Measurements from ENCODE around the gene CTSF.
"Not testable (repeated sequence)": the region's sequence is repeated elsewhere in the genome, so short reads cannot be mapped to it uniquely, and the experiment has no call there.

The CTSF gene

GRCh38 chr11:66568124-66568916 lies at the start of gene CTSF:
CTSF (minus strand) TSS chr11:66568606; CDS start chr11:66568486, 120 bp downstream.
- Mint-ChIP-seq H3K27ac (peak within 1 kb of the TSS; percentile 60), H3K4me3 (peak within 1 kb of the TSS; percentile 77), H3K36me3 (ENCODE audit: low read depth) (no peaks in the 10 kb centered on the region), H3K9me3 (no peaks in the 10 kb centered on the region), H3K4me1 (peaks cover 12% of the 10 kb centered on the region), H3K27me3 (peaks cover 6% of the 10 kb centered on the region)
- DNase-seq (peak; percentile 76), ATAC-seq (peak; percentile 88)

GRCh38 chr11:66617155-66617834 lies 48.9 kb upstream of the CTSF start:
- peaks cover 52% of the 10 kb centered on the region for H3K4me1 Mint-ChIP-seq
- H3K9me3 Mint-ChIP-seq, result no peaks in the 10 kb centered on the region
- H3K4me3 Mint-ChIP-seq, result peak overlapping the region; percentile 89
- H3K27me3 Mint-ChIP-seq, result no peaks in the 10 kb centered on the region
- peaks cover 56% of the 10 kb centered on the region for H3K36me3 Mint-ChIP-seq (ENCODE audit: low read depth)
- H3K27ac Mint-ChIP-seq, result peak overlapping the region; percentile 98
- ATAC-seq (no peak), DNase-seq (no peak)

DNA sequence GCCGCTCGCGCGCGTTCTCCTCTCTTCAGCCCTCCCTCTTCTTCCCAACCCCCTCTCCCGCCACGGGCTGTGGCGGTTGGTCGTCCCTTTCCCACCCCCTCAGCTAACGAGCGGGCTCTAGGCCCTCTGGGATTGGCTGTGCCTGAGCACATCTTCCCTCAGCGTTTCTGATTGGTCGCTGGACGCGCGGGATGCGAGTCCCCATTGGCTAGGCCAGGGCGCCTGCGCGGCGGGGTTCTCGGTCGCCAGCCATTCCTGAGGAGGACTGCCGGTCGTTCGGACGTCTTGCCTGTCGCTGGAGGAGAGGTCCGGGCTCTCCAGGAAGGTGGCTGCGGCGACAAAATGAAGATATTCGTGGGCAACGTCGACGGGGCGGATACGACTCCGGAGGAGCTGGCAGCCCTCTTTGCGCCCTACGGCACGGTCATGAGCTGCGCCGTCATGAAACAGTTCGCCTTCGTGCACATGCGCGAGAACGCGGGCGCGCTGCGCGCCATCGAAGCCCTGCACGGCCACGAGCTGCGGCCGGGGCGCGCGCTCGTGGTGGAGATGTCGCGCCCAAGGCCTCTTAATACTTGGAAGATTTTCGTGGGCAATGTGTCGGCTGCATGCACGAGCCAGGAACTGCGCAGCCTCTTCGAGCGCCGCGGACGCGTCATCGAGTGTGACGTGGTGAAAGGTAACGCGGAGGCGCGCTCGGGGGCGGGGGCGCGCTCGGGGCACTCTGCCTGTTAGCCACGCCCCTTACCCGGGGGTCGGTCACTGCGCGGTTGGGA lies 48.2 kb upstream of the CTSF start, which contains the start of gene RBM14:
RBM14 (plus strand) TSS at position 252 of the 776 bp plus-strand sequence; CDS start at position 343, 91 bp downstream.
- Mint-ChIP-seq H3K4me1 (peaks cover 47% of the 10 kb centered on the region), H3K9me3 (no peaks in the 10 kb centered on the region), H3K27me3 (no peaks in the 10 kb centered on the region), H3K27ac (peak within 1 kb of the TSS; percentile 98), H3K4me3 (peak within 1 kb of the TSS; percentile 89), H3K36me3 (ENCODE audit: low read depth) (peaks cover 51% of the 10 kb centered on the region)
- DNase-seq (peak; percentile 98), ATAC-seq (peak; percentile 97)

- Mint-ChIP-seq H3K4me1 (peaks cover 40% of the 10 kb centered on the region), H3K27ac (no peak overlapping the region), H3K27me3 (no peaks in the 10 kb centered on the region), H3K4me3 (no peak overlapping the region), H3K36me3 (ENCODE audit: low read depth) (peaks cover 33% of the 10 kb centered on the region), H3K9me3 (no peaks in the 10 kb centered on the region)
- ATAC-seq, result no peak
- DNase-seq, result no peak
Measured at GRCh38 chr11:66614073-66614472, 45.7 kb upstream of the CTSF start.

DNA sequence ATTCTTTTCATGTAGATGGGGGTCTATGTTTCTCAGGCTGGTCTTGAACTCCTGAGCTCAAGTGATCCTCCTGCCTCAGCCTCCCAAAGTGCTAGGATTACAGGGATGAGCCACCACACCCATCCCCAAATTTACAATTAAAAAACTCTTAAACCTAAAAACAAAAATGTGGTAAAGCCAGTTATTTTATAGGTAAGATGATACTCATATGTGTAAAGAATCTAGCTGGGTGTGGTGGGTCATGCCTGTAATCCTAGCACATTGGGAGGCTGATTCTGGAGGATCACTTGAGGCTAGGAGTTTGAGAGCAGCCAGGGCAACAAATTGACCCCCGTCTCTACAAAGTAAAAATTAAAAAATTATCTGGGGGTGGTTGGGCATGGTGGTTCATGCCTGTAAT lies 44.1 kb upstream of the CTSF start:
- ATAC-seq (no peak), DNase-seq (no peak)
- Mint-ChIP-seq H3K4me3 (no peak overlapping the region), H3K36me3 (ENCODE audit: low read depth) (peaks cover 17% of the 10 kb centered on the region), H3K9me3 (no peaks in the 10 kb centered on the region), H3K27ac (no peak overlapping the region), H3K4me1 (peaks cover 31% of the 10 kb centered on the region), H3K27me3 (no peaks in the 10 kb centered on the region)

DNA sequence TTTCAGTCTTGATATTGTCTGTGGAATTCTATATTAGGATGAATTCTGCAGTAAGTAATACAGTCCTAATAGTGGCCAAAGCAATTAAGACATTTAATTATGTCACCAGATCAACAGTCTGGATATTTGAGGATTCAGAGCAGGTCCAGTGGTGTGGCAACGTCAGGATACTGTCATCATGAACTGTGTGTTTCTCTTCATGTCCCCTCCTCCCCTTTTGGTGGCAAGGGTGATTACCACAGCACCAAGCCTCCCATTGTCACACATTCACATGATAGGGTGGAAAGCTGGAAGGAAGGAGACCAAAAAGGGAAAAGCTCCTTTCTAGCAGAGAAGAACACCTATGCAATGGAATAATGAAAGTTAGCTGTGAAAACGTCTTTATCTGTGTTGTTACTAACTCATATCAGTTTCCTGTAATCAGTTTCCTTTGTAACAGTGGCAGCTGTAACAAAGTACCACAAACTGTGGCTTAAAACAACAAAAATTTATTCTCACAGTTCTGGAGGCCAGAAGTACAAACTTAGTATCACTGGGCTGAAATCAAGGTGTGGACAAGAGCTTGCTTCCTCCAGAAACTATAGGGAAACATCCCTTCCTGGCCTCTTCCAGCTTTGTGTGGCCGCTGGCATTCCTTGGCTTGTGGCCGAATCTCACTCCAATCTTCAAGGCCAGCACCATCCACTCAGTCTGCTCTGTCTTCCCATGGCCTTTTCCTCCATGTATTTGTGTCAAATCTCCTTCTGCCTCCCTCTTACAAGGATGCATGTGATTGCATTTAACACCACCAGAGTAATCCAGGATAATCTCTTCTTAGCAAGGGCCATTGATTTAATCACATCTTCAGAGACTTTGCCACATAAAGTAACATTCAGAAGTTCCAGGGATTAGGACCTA lies 41.6 kb upstream of the CTSF start:
- Mint-ChIP-seq H3K4me3 (no peak overlapping the region), H3K36me3 (ENCODE audit: low read depth) (peaks cover 2% of the 10 kb centered on the region), H3K9me3 (no peaks in the 10 kb centered on the region), H3K27me3 (no peaks in the 10 kb centered on the region), H3K4me1 (peaks cover 18% of the 10 kb centered on the region), H3K27ac (no peak overlapping the region)
- ATAC-seq (no peak), DNase-seq (no peak)

- Mint-ChIP-seq H3K27me3 (no peaks in the 10 kb centered on the region), H3K4me1 (peaks cover 18% of the 10 kb centered on the region), H3K9me3 (no peaks in the 10 kb centered on the region), H3K36me3 (ENCODE audit: low read depth) (peaks cover 4% of the 10 kb centered on the region), H3K27ac (no peak overlapping the region), H3K4me3 (no peak overlapping the region)
- no peak for ATAC-seq
- no peak for DNase-seq
Measured at GRCh38 chr11:66607126-66607834, 38.9 kb upstream of the CTSF start.

DNA sequence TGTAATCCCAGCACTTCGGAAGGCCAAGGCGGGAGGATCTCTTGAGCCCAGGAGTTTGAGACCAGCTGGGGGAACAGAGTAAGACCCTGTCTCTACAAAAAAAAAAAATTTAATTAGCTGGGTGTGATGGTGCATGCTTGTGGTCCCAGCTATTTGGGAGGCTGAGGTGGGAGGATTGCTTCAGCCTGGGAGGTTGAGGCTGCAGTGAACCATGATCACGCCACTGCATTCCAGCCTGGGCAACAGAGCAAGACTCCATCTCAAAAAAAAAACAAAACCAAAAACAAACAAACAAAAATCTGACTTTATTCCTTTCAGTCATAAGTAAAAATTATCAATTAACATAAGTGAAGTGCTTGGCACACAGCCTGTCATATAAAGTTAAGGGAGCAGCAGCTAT lies 38.2 kb upstream of the CTSF start:
- H3K27ac Mint-ChIP-seq; DNase-seq; H3K4me3 Mint-ChIP-seq; H3K9me3 Mint-ChIP-seq; ATAC-seq; H3K36me3 Mint-ChIP-seq (ENCODE audit: low read depth); H3K27me3 Mint-ChIP-seq: not testable (repeated sequence)
- peaks cover 16% of the 10 kb centered on the region for H3K4me1 Mint-ChIP-seq

- Mint-ChIP-seq H3K36me3 (ENCODE audit: low read depth) (peaks cover 4% of the 10 kb centered on the region), H3K27ac (no peak overlapping the region), H3K4me3 (no peak overlapping the region), H3K27me3 (no peaks in the 10 kb centered on the region), H3K4me1 (peaks cover 3% of the 10 kb centered on the region), H3K9me3 (no peaks in the 10 kb centered on the region)
- DNase-seq, result no peak
- ATAC-seq, result no peak
Measured at GRCh38 chr11:66604155-66604554, 35.7 kb upstream of the CTSF start.

GRCh38 chr11:66603072-66603471 lies 34.7 kb upstream of the CTSF start:
- ATAC-seq (no peak), DNase-seq (no peak)
- peaks cover 4% of the 10 kb centered on the region for H3K36me3 Mint-ChIP-seq (ENCODE audit: low read depth)
- H3K27me3 Mint-ChIP-seq, result no peaks in the 10 kb centered on the region
- H3K4me3 Mint-ChIP-seq, result no peak overlapping the region
- peaks cover 3% of the 10 kb centered on the region for H3K4me1 Mint-ChIP-seq
- no peaks in the 10 kb centered on the region for H3K9me3 Mint-ChIP-seq
- H3K27ac Mint-ChIP-seq, result no peak overlapping the region

GRCh38 chr11:66600631-66601233 lies 32.3 kb upstream of the CTSF start:
- Mint-ChIP-seq H3K4me3 (no peak overlapping the region), H3K9me3 (no peaks in the 10 kb centered on the region), H3K27me3 (no peaks in the 10 kb centered on the region), H3K36me3 (ENCODE audit: low read depth) (peaks cover 6% of the 10 kb centered on the region), H3K4me1 (peaks cover under 1% of the 10 kb centered on the region), H3K27ac (no peak overlapping the region)
- no peak for DNase-seq
- no peak for ATAC-seq

DNA sequence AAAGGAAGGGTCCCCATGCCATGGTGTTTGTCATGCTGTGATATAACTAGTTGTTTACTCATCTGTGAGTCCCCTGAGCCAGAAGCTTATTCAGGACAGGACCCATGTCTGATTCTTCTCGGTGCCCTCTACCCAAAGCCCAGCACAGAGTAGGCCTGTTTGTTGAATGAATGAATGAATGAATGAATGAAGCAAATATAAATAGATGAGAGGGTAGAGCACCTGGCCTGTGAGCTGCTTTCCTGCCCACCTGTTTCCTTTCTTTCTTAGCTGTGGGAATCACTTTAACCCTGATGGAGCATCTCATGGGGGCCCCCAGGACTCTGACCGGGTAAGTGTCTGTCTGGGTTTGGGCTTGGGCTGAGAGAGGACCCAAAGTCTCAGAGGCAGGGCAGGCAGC lies 31.8 kb upstream of the CTSF start:
- DNase-seq (no peak), ATAC-seq (no peak)
- Mint-ChIP-seq H3K27me3 (no peaks in the 10 kb centered on the region), H3K9me3 (no peaks in the 10 kb centered on the region), H3K27ac (no peak overlapping the region), H3K4me3 (no peak overlapping the region), H3K4me1 (peaks cover 5% of the 10 kb centered on the region), H3K36me3 (ENCODE audit: low read depth) (peaks cover 6% of the 10 kb centered on the region)

DNA sequence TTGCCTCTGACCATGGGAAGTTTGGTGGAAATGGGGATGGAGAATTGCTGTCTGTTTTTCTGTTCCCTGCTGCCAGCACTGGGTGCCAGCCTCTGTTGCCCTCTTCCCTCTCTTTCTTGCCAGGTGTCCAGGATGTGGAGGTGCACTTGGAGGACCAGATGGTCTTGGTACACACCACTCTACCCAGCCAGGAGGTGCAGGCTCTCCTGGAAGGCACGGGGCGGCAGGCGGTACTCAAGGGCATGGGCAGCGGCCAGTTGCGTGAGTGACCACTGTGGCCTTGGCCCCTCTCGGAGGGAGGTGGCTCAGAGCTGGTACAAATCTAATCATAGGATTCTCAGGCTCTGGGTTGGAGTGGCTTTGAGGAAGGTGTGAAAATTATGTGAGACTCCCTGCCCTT lies 30.6 kb upstream of the CTSF start:
- H3K4me3 Mint-ChIP-seq, result no peak overlapping the region
- H3K27ac Mint-ChIP-seq, result no peak overlapping the region
- ATAC-seq, result no peak
- no peaks in the 10 kb centered on the region for H3K27me3 Mint-ChIP-seq
- no peak for DNase-seq
- H3K36me3 Mint-ChIP-seq (ENCODE audit: low read depth), result peaks cover 1% of the 10 kb centered on the region
- H3K9me3 Mint-ChIP-seq, result no peaks in the 10 kb centered on the region
- peaks cover 13% of the 10 kb centered on the region for H3K4me1 Mint-ChIP-seq
